Ectodermal cell (in vitro differentiated cells): ENCODE data around the gene KAT6B.

Experiments
- H3K27ac ChIP-seq: 2 replicates; pipeline ENCODE4 v1.7.0; 2013; ENCODE audit warnings: mild to moderate bottlenecking, low read depth, low read length; ENCODE audit not compliant: insufficient read depth, poor library complexity, severe bottlenecking
- H3K27me3 ChIP-seq: 2 replicates; pipeline ENCODE4 v1.7.0; 2013; ENCODE audit warnings: mild to moderate bottlenecking, low read length; ENCODE audit not compliant: insufficient read depth, control insufficient read depth, poor library complexity, severe bottlenecking
- H3K36me3 ChIP-seq: one replicate; pipeline ENCODE4 v1.7.0; 2013; ENCODE audit warnings: low read length; ENCODE audit not compliant: control insufficient read depth, insufficient read depth
- H3K4me1 ChIP-seq: one replicate; pipeline ENCODE4 v1.7.0; 2013; ENCODE audit warnings: low read length; ENCODE audit not compliant: control insufficient read depth, insufficient read depth
- H3K4me3 ChIP-seq: 2 replicates; pipeline ENCODE4 v1.7.0; 2013; ENCODE audit warnings: low read depth, low read length, control low read depth; ENCODE audit not compliant: insufficient read depth
- H3K9me3 ChIP-seq: 2 replicates; pipeline ENCODE4 v1.7.0; 2013; ENCODE audit warnings: mild to moderate bottlenecking, low read length, moderate library complexity; ENCODE audit not compliant: control insufficient read depth
- WGBS, 2 experiments: methylation state at CpG; one replicate each; pipeline ENCODE4 v1.1.7; 2013; ENCODE audit warnings: missing lambda C conversion rate in 2 of 2; 5-methylcytosine and 5-hydroxymethylcytosine counted together

Gene KAT6B

GRCh38 chr10:74797550-74797949 is 28.9 kb upstream of the KAT6B start:
- H3K36me3 ChIP-seq: no peaks in the 10 kb centered on the region
- no peaks in the 10 kb centered on the region for H3K27me3 ChIP-seq
- H3K4me3 ChIP-seq: no peak overlapping the region
- no peaks in the 10 kb centered on the region for H3K4me1 ChIP-seq
- H3K9me3 ChIP-seq: no peaks in the 10 kb centered on the region
- H3K27ac ChIP-seq: no peak overlapping the region
- 82 to 89% methylated on average over 1 of the region's 1 CpG for WGBS, 2 experiments

GRCh38 chr10:74799721-74800221 is 26.6 kb upstream of the KAT6B start:
- Histone ChIP-seq H3K27ac (no peak overlapping the region), H3K36me3 (no peaks in the 10 kb centered on the region), H3K9me3 (no peaks in the 10 kb centered on the region), H3K27me3 (no peaks in the 10 kb centered on the region), H3K4me1 (no peaks in the 10 kb centered on the region), H3K4me3 (no peak overlapping the region)
- 96 to 98% methylated on average over 5 of the region's 5 CpGs for WGBS, 2 experiments

GRCh38 chr10:74801447-74801846 is 25.0 kb upstream of the KAT6B start:
- WGBS, 2 experiments: 93 to 99% methylated on average over 1 to 2 of the region's 2 CpGs
- no peak overlapping the region for H3K27ac ChIP-seq
- no peaks in the 10 kb centered on the region for H3K36me3 ChIP-seq
- no peaks in the 10 kb centered on the region for H3K27me3 ChIP-seq
- no peaks in the 10 kb centered on the region for H3K9me3 ChIP-seq
- no peaks in the 10 kb centered on the region for H3K4me1 ChIP-seq
- H3K4me3 ChIP-seq: no peak overlapping the region

- Histone ChIP-seq H3K4me1 (no peaks in the 10 kb centered on the region), H3K27me3 (no peaks in the 10 kb centered on the region), H3K9me3 (no peaks in the 10 kb centered on the region), H3K4me3 (no peak overlapping the region), H3K27ac (no peak overlapping the region), H3K36me3 (no peaks in the 10 kb centered on the region)
- WGBS, 2 experiments: 87 to 88% methylated on average over 4 of the region's 4 CpGs
Measured at GRCh38 chr10:74808501-74808900, 17.9 kb upstream of the KAT6B start.

GRCh38 chr10:74810087-74810486 is 16.3 kb upstream of the KAT6B start:
- Histone ChIP-seq H3K4me3 (no peak overlapping the region), H3K4me1 (no peaks in the 10 kb centered on the region), H3K9me3 (no peaks in the 10 kb centered on the region), H3K27me3 (no peaks in the 10 kb centered on the region), H3K36me3 (no peaks in the 10 kb centered on the region), H3K27ac (no peak overlapping the region)
- WGBS, 2 experiments: 96 to 98% methylated on average over 2 of the region's 2 CpGs

GRCh38 chr10:74813381-74814259 is 12.8 kb upstream of the KAT6B start:
- no peaks in the 10 kb centered on the region for H3K27me3 ChIP-seq
- H3K4me3 ChIP-seq: peak overlapping the region; percentile 13
- no peaks in the 10 kb centered on the region for H3K9me3 ChIP-seq
- WGBS, 2 experiments: 51 to 56% methylated on average over 50 to 53 of the region's 53 CpGs
- H3K27ac ChIP-seq: no peak overlapping the region
- no peaks in the 10 kb centered on the region for H3K36me3 ChIP-seq
- H3K4me1 ChIP-seq: no peaks in the 10 kb centered on the region

- Histone ChIP-seq H3K27me3 (no peaks in the 10 kb centered on the region), H3K9me3 (no peaks in the 10 kb centered on the region), H3K4me1 (no peaks in the 10 kb centered on the region), H3K36me3 (no peaks in the 10 kb centered on the region), H3K4me3 (no peak overlapping the region), H3K27ac (no peak overlapping the region)
Measured at GRCh38 chr10:74814797-74815196, 11.6 kb upstream of the KAT6B start.

- 93 to 97% methylated on average over 4 of the region's 4 CpGs for WGBS, 2 experiments
Measured at GRCh38 chr10:74816824-74817498, 9.4 kb upstream of the KAT6B start.

GRCh38 chr10:74821501-74821900 is 4.9 kb upstream of the KAT6B start:
- 87 to 91% methylated on average over 3 of the region's 3 CpGs for whole genome bisulfite sequencing, 2 experiments
- Histone ChIP-seq H3K27me3 (no peaks in the 10 kb centered on the region), H3K9me3 (no peaks in the 10 kb centered on the region), H3K4me3 (no peak overlapping the region), H3K4me1 (no peaks in the 10 kb centered on the region), H3K36me3 (no peaks in the 10 kb centered on the region), H3K27ac (no peak overlapping the region)

More at GRCh38 chr10:74816824-74817498, 9.4 kb upstream of the KAT6B start:
- Histone ChIP-seq H3K4me3 (no peak overlapping the region), H3K4me1 (no peaks in the 10 kb centered on the region), H3K36me3 (no peaks in the 10 kb centered on the region), H3K27me3 (no peaks in the 10 kb centered on the region), H3K27ac (no peak overlapping the region), H3K9me3 (no peaks in the 10 kb centered on the region)

GRCh38 chr10:74822101-74822500 is 4.3 kb upstream of the KAT6B start:
- no peak overlapping the region for H3K27ac ChIP-seq
- H3K27me3 ChIP-seq: no peaks in the 10 kb centered on the region
- H3K4me3 ChIP-seq: no peak overlapping the region
- no peaks in the 10 kb centered on the region for H3K36me3 ChIP-seq
- 90 to 97% methylated on average over 2 of the region's 2 CpGs for WGBS, 2 experiments
- H3K9me3 ChIP-seq: no peaks in the 10 kb centered on the region
- H3K4me1 ChIP-seq: no peaks in the 10 kb centered on the region
